OCI-LY7 (cell line): Measurements from ENCODE around the gene KIAA1755. TPM values are rescaled to one million over a fixed set of nuclear protein-coding genes. Genes with fewer than 3 reads are reported as not detected.

Source experiments
- BruUV-seq: library from RNA; stranded (reverse); fragments of 400-500 nt; replicated peaks from 2 replicates; lab custom pipeline; 2021; lab: Mats Ljungman, UMichigan
- CTCF ChIA-PET: fragments of 300-600 bp; sonication (Branson Sonifier 250); formaldehyde crosslinking; loops from one replicate; lab custom pipeline; 2022; ENCODE audit warnings: antibody characterized with exemption; ENCODE audit not compliant: unreplicated experiment; lab: Charles Lee
- POLR2A ChIA-PET: fragments of 300-600 bp; sonication (Branson Sonifier 250); formaldehyde crosslinking; loops from one replicate; lab custom pipeline; 2022; ENCODE audit warnings: antibody characterized with exemption; lab: Charles Lee
- DNase-seq: peaks from one replicate; pipeline ENCODE4 v3.0.0-alpha.2; 2015; ENCODE audit warnings: low spot score
- H2AFZ ChIP-seq: fragments of 200-600 bp; sonication (generic), shearing (Covaris generic); 2 replicates; pipeline ENCODE4 v1.6.1; 2014; ENCODE audit warnings: mild to moderate bottlenecking, antibody characterized with exemption, low read length, moderate library complexity
- H3K27ac ChIP-seq: fragments of 200-600 bp; sonication (generic); 2 replicates; pipeline ENCODE4 v1.5.1; 2014; ENCODE audit warnings: mixed run types, low read depth, mild to moderate bottlenecking, moderate library complexity, low read length, inconsistent platforms; ENCODE audit not compliant: poor library complexity, severe bottlenecking
- H3K36me3 ChIP-seq: fragments of 200-600 bp; sonication (generic); 2 replicates; pipeline ENCODE4 v1.6.1; 2014; ENCODE audit warnings: mild to moderate bottlenecking, antibody characterized with exemption, low read length, moderate library complexity, mixed read lengths; ENCODE audit not compliant: insufficient read depth
- H3K4me1 ChIP-seq: fragments of 200-600 bp; sonication (generic); 2 replicates; pipeline ENCODE4 v1.5.1; 2014; ENCODE audit warnings: mild to moderate bottlenecking, low read length; ENCODE audit not compliant: insufficient read depth, poor library complexity, severe bottlenecking
- H3K4me2 ChIP-seq: fragments of 200-600 bp; sonication (generic); 2 replicates; pipeline ENCODE4 v1.6.1; 2014; ENCODE audit warnings: mild to moderate bottlenecking, low read length
- H3K4me3 ChIP-seq: fragments of 200-600 bp; sonication (generic); 2 replicates; pipeline ENCODE4 v1.5.1; 2014; ENCODE audit warnings: mild to moderate bottlenecking, low read depth, low read length; ENCODE audit not compliant: poor library complexity, severe bottlenecking
- H3K79me2 ChIP-seq: fragments of 200-600 bp; sonication (generic); 2 replicates; pipeline ENCODE4 v1.6.1; 2016; ENCODE audit warnings: low read depth, mild to moderate bottlenecking, low read length, moderate library complexity, mixed read lengths; ENCODE audit not compliant: insufficient read depth
- H3K9me2 ChIP-seq: fragments of 200-600 bp; sonication (generic); 2 replicates; pipeline ENCODE4 v1.6.1; 2016; ENCODE audit warnings: mild to moderate bottlenecking, low read length, mixed read lengths; ENCODE audit not compliant: insufficient read depth
- H3K9me3 ChIP-seq: fragments of 200-600 bp; sonication (generic); 2 replicates; pipeline ENCODE4 v1.6.1; 2014; ENCODE audit warnings: mild to moderate bottlenecking, mixed run types, low read length, mixed read lengths
- H4K20me1 ChIP-seq: fragments of 200-600 bp; sonication (generic); 2 replicates; pipeline ENCODE4 v1.6.1; 2014; ENCODE audit warnings: mild to moderate bottlenecking, antibody characterized with exemption, low read length, moderate library complexity, mixed read lengths; ENCODE audit not compliant: insufficient read depth
- EZH2phosphoT487 ChIP-seq: fragments of 200-600 bp; sonication (generic); IDR thresholded peaks from 2 replicates; pipeline ENCODE4 v1.6.1; 2018; ENCODE audit warnings: low read depth, borderline replicate concordance, mild to moderate bottlenecking, mixed run types, antibody characterized with exemption, low read length, moderate library complexity, mixed read lengths
- intact Hi-C: fragments of 100-400 bp; cut with micrococcal nuclease; formaldehyde crosslinking; loops from one replicate; pipeline ENCODE4 v1.10.0; 2022; ENCODE audit not compliant: unreplicated experiment
- total RNA-seq, 2 experiments: library from RNA; depleted of rRNA in 1 of 2; stranded (reverse); fragments of >200 nt in 1 of 2; shearing (Covaris generic) in 1 of 2; gene quantifications; 2 replicates each; pipeline ENCODE4 v1.2.3, GENCODE V29; 2014 to 2022
- TF ChIP-seq, protein P1 (sequence below): fragments of 200-600 bp; sonication (generic); conservative IDR thresholded peaks from 2 replicates; pipeline ENCODE4 v1.5.1; 2014; ENCODE audit warnings: mild to moderate bottlenecking, antibody characterized with exemption, low read length, moderate library complexity, mixed read lengths

Gene KIAA1755
- total RNA-seq, 2 experiments from 2014 or later, result not detected

DNA sequence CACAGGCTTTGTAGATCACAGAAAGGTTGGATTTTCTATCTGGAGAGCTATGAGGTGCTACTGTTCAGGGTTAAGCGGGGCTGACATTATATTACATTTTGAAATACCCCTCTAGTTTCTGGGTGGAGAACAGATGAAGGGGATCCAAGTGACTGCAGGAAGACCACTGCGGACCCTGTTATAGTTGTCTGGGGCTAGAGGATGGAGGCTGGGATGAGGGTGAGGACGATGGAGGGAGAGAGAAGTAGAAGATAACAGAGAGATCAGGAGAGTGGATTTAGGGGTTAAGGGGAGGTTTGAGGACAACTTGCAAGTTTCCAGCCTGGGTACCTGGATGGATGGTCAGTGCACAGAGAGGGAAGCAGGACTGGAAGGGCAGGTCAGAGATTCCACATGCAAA is 52.0 kb downstream of the KIAA1755 start:
- no peak for DNase-seq
- no peaks in the 10 kb centered on the region for H3K4me1 ChIP-seq
- no peak overlapping the region for H3K27ac ChIP-seq
- H4K20me1 ChIP-seq, result no peaks in the 10 kb centered on the region
- no peaks in the 10 kb centered on the region for H3K9me3 ChIP-seq
- no peak overlapping the region for H3K4me2 ChIP-seq
- ChIA-PET POLR2A (interaction anchor here (0.6 kb wide), 1 partner anchor 151 kb away, joined by 4 read pairs; no protein-coding TSS in a partner anchor), CTCF (no interaction called here)
- H3K79me2 ChIP-seq, result no peaks in the 10 kb centered on the region
- BruUV-seq, result no TSS peak
- no peak overlapping the region for H2AFZ ChIP-seq
- no peak overlapping the region for H3K4me3 ChIP-seq
- H3K9me2 ChIP-seq, result no peaks in the 10 kb centered on the region; the same call in 1 of the 2 replicates
- intact Hi-C loops, result no loop called here
- TF ChIP-seq, protein P1, sequence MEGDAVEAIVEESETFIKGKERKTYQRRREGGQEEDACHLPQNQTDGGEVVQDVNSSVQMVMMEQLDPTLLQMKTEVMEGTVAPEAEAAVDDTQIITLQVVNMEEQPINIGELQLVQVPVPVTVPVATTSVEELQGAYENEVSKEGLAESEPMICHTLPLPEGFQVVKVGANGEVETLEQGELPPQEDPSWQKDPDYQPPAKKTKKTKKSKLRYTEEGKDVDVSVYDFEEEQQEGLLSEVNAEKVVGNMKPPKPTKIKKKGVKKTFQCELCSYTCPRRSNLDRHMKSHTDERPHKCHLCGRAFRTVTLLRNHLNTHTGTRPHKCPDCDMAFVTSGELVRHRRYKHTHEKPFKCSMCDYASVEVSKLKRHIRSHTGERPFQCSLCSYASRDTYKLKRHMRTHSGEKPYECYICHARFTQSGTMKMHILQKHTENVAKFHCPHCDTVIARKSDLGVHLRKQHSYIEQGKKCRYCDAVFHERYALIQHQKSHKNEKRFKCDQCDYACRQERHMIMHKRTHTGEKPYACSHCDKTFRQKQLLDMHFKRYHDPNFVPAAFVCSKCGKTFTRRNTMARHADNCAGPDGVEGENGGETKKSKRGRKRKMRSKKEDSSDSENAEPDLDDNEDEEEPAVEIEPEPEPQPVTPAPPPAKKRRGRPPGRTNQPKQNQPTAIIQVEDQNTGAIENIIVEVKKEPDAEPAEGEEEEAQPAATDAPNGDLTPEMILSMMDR, result no peak
- no peaks in the 10 kb centered on the region for H3K36me3 ChIP-seq

DNA sequence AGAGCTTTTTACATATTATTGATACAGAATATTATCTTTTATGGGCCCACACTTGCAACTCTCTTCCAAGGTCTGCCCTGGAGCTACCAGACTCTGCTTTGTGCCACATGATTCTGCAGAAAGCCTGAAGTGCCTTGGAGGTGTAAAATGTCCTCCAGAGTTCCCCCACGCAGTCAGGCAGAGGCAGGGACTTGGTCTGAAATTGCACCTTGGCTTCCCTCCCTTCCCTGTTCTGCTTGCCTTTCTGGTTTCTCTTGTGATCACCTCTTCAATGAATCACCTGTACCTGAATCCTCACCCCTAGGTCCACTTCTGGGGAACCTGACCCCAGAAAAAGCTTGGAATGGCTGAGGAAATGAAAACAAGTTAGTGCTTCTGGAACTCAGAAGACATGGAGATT is 52.4 kb downstream of the KIAA1755 start:
- no peaks in the 10 kb centered on the region for H3K36me3 ChIP-seq
- H4K20me1 ChIP-seq, result no peaks in the 10 kb centered on the region
- intact Hi-C loops, result no loop called here
- CTCF ChIA-PET, result no interaction called here
- H3K4me1 ChIP-seq, result no peaks in the 10 kb centered on the region
- DNase-seq, result no peak
- H3K27ac ChIP-seq, result no peak overlapping the region
- no peaks in the 10 kb centered on the region; the same call in 1 of the 2 replicates for H3K9me2 ChIP-seq
- H3K4me2 ChIP-seq, result no peak overlapping the region
- POLR2A ChIA-PET, result interaction anchor here (0.6 kb wide), 1 partner anchor 150 kb away, joined by 4 read pairs; no protein-coding TSS in a partner anchor
- no TSS peak for BruUV-seq
- no peaks in the 10 kb centered on the region for H3K79me2 ChIP-seq
- no peak overlapping the region for H3K4me3 ChIP-seq
- H2AFZ ChIP-seq, result no peak overlapping the region
- H3K9me3 ChIP-seq, result no peaks in the 10 kb centered on the region
- no peak for TF ChIP-seq EZH2phosphoT487
- TF ChIP-seq, protein P1, result no peak

DNA sequence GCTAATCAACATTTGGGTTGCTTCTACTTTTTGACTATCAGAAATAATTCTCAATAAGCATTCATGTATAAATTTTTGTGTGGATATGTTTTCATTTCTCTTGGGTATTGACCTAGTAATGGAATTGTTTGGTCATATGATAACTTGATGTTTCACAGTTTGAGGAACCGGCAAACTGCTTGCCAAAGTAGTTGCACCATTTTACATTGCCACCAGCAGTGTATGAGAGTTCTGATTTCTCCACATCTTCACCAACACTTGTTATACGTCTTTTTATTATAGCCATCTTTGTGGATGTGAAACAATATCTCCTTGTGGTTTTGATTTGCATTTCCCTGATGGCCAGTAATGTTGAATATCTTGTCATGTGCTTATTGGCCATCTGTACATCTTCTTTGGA is 52.9 kb downstream of the KIAA1755 start:
- TF ChIP-seq, protein P1, result no peak
- POLR2A ChIA-PET, result interaction anchor here (0.5 kb wide), 1 partner anchor 224 kb away, joined by 3 read pairs; no protein-coding TSS in a partner anchor
- BruUV-seq, result no TSS peak
- CTCF ChIA-PET, result no interaction called here
- intact Hi-C loops, result no loop called here
- no peak overlapping the region for H3K27ac ChIP-seq
- DNase-seq, result no peak
- H3K4me2 ChIP-seq, result no peak overlapping the region
- no peak overlapping the region for H2AFZ ChIP-seq
- no peak overlapping the region for H3K4me3 ChIP-seq
- no peaks in the 10 kb centered on the region for H3K9me3 ChIP-seq
- H3K4me1 ChIP-seq, result no peaks in the 10 kb centered on the region
- H3K79me2 ChIP-seq, result no peaks in the 10 kb centered on the region
- no peaks in the 10 kb centered on the region; the same call in 1 of the 2 replicates for H3K9me2 ChIP-seq
- H4K20me1 ChIP-seq, result no peaks in the 10 kb centered on the region
- H3K36me3 ChIP-seq, result no peaks in the 10 kb centered on the region
